ENCODE measurements around the gene FGD4.

DNA sequence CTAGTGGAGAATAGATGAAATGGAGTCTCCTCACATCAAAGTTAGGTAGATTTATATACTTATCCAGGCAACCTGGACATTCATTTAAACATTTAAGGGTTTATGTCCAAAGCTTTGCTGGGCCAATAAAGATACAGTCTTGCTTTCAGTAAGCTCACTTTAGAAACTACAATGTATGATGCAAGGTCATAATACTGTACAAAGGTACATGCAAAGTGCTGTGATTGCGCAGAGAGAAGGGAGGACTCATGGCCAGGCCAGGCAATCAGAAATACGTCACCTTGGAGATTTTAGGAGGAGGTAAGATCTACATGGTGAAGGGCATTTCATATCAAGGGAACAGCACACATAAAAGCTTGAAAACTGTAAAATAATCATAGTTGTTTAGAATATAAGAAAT lies 113.6 kb downstream of the FGD4 start:
- no peak for TF ChIP-seq POLR2A (IDR thresholded peaks at IDR 0.05)
- TF ChIP-seq, protein P1, sequence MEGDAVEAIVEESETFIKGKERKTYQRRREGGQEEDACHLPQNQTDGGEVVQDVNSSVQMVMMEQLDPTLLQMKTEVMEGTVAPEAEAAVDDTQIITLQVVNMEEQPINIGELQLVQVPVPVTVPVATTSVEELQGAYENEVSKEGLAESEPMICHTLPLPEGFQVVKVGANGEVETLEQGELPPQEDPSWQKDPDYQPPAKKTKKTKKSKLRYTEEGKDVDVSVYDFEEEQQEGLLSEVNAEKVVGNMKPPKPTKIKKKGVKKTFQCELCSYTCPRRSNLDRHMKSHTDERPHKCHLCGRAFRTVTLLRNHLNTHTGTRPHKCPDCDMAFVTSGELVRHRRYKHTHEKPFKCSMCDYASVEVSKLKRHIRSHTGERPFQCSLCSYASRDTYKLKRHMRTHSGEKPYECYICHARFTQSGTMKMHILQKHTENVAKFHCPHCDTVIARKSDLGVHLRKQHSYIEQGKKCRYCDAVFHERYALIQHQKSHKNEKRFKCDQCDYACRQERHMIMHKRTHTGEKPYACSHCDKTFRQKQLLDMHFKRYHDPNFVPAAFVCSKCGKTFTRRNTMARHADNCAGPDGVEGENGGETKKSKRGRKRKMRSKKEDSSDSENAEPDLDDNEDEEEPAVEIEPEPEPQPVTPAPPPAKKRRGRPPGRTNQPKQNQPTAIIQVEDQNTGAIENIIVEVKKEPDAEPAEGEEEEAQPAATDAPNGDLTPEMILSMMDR (IDR thresholded peaks at IDR 0.05): no peak

Measured in testis (tissue), 2 donors.